ENCODE data around the gene FAM107B. TPM values are rescaled to one million over a fixed set of nuclear protein-coding genes. Genes with fewer than 3 reads are reported as not detected.

Gene FAM107B
- total RNA-seq, 1 experiment from 2014 or later: 24.5 TPM

DNA sequence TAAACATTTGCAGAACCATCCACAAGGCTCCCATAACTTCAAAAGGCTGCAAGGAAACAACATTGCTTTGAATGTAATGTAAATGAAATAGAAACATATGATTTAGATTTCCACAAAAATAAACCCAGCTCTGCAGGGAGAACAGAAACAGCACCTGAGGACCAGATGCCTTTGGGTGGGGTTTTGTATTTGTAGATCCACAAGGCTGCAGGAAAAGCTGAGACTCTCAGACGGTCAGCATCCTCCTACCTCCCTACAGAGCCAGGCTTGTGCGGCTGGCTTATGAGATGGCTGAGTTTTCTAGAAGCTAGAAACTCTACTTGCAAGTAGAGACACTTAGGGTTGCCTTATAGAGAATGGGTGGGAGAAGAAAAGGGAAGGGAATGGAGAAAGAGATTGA is 49.8 kb downstream of the FAM107B start:
- H3K4me2 ChIP-seq (ENCODE audit: insufficient read depth, insufficient read length, low read length): no peak overlapping the region
- H3K27me3 ChIP-seq (ENCODE audit: insufficient read depth, low read length): no peaks in the 10 kb centered on the region
- H3K27ac ChIP-seq (ENCODE audit: insufficient read length, low read depth, low read length): no peak overlapping the region
- no peak overlapping the region for H4K91ac ChIP-seq (ENCODE audit: insufficient read length, low read depth, low read length)
- H2BK120ac ChIP-seq (ENCODE audit: low read depth, low read length, poor library complexity, severe bottlenecking): no peak overlapping the region
- no CpG with 5 or more reads among the region's 2 CpGs for WGBS (ENCODE audit: extremely low coverage, insufficient read length, low lambda C conversion rate)
- no peaks in the 10 kb centered on the region for H3K9me3 ChIP-seq (ENCODE audit: control insufficient read depth, low read depth, low read length)
- no peaks in the 10 kb centered on the region for H3K23me2 ChIP-seq (ENCODE audit: insufficient read length, low read depth, low read length, poor library complexity, severe bottlenecking)
- H3K14ac ChIP-seq (ENCODE audit: insufficient read depth, low read length): no peak overlapping the region
- H3T11ph ChIP-seq (ENCODE audit: low read length): no peak overlapping the region
- H2BK5ac ChIP-seq (ENCODE audit: insufficient read length, low read length): no peak overlapping the region
- H2AFZ ChIP-seq (ENCODE audit: low read length): no peak overlapping the region
- DNase-seq: no peak
- H3K56ac ChIP-seq (ENCODE audit: insufficient read length, low read depth, low read length): no peak overlapping the region
- no peak overlapping the region for H3K9ac ChIP-seq (ENCODE audit: extremely low read depth, insufficient read length, low read length)
- Mint-ChIP-seq H3K4me1 (no peaks in the 10 kb centered on the region), H3K27ac (no peak overlapping the region), H3K36me3 (ENCODE audit: insufficient read depth in 1 of 3, low read depth in 3 of 3) (peaks cover 0 to 5% (median 3%) of the 10 kb centered on the region in 3 experiments; a peak in 5 of 7 replicates), H3K9me3 (peaks cover 16% of the 10 kb centered on the region in 2 experiments), H3K27me3 (ENCODE audit: low read depth) (peaks cover 7% of the 10 kb centered on the region), H3K4me3 (no peak overlapping the region)
- no peaks in the 10 kb centered on the region for H3K79me1 ChIP-seq (ENCODE audit: insufficient read depth, low read depth, low read length, poor library complexity, severe bottlenecking)
- no peaks in the 10 kb centered on the region for H4K20me1 ChIP-seq (ENCODE audit: control insufficient read depth, insufficient read depth, insufficient read length)
- no peaks in the 10 kb centered on the region for H3K79me2 ChIP-seq (ENCODE audit: insufficient read depth, low read length)
- no peak overlapping the region for H3K18ac ChIP-seq (ENCODE audit: insufficient read length, low read depth, low read length)
- no peak overlapping the region for H4K8ac ChIP-seq (replicated peaks; ENCODE audit: insufficient read length, low read depth, low read length)
- H3K4ac ChIP-seq (ENCODE audit: low read depth, low read length): no peak overlapping the region
- H3K23ac ChIP-seq (ENCODE audit: insufficient read length, low read depth, low read length): no peak overlapping the region
- H3K4me1 ChIP-seq (ENCODE audit: insufficient read depth, low read length): no peaks in the 10 kb centered on the region
- no peak overlapping the region for H4K5ac ChIP-seq (ENCODE audit: insufficient read length, low read depth, low read length)
- TF ChIP-seq, protein P1, sequence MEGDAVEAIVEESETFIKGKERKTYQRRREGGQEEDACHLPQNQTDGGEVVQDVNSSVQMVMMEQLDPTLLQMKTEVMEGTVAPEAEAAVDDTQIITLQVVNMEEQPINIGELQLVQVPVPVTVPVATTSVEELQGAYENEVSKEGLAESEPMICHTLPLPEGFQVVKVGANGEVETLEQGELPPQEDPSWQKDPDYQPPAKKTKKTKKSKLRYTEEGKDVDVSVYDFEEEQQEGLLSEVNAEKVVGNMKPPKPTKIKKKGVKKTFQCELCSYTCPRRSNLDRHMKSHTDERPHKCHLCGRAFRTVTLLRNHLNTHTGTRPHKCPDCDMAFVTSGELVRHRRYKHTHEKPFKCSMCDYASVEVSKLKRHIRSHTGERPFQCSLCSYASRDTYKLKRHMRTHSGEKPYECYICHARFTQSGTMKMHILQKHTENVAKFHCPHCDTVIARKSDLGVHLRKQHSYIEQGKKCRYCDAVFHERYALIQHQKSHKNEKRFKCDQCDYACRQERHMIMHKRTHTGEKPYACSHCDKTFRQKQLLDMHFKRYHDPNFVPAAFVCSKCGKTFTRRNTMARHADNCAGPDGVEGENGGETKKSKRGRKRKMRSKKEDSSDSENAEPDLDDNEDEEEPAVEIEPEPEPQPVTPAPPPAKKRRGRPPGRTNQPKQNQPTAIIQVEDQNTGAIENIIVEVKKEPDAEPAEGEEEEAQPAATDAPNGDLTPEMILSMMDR (conservative IDR thresholded peaks at IDR 0.05): no peak
- H2BK15ac ChIP-seq (ENCODE audit: low read depth, low read length): no peak overlapping the region
- no peak overlapping the region for H2BK20ac ChIP-seq (ENCODE audit: low read depth, low read length, poor library complexity, severe bottlenecking)
- no peak overlapping the region for H2AK5ac ChIP-seq (ENCODE audit: insufficient read length, low read length)
- no peak overlapping the region for H2BK12ac ChIP-seq (ENCODE audit: insufficient read length, low read depth, low read length)

Data from H9 (cell line).